ENCODE results near the gene EXOC6B.

DNA sequence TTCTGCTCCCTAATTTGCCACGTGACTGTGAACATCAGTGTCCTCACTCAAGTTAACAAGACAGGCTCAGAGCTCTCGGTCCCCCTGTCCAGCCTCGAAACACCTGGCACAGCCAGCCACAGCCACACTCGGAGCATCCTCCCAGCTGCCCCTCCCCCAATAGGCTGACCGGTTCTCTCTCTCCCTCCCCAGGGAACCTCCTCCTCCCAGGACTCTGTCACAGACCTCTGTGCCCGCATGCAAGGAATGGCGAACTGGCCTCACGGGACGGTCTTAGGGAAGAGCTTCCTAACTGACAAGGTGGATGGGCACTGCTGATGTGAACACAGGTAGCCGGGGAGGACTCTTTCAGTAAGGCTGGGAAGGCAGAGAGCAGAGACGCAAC lies 697.0 kb downstream of the EXOC6B start:
- TF ChIP-seq CTCF (IDR thresholded peaks at IDR 0.05) (no peak), POLR2A (IDR thresholded peaks at IDR 0.05) (no peak)
